HG02610 (cell line): ENCODE data around the gene IDUA.
"Not testable (repeated sequence)": the region's sequence is repeated elsewhere in the genome, so short reads cannot be mapped to it uniquely, and the experiment has no call there.

Experiments
- ATAC-seq: cut with Tn5 transposase; IDR thresholded peaks from one replicate; pipeline ENCODE4 v1.9.1; 2021; ENCODE audit warnings: mild to moderate bottlenecking, moderate library complexity; ENCODE audit not compliant: unreplicated experiment

The IDUA gene

GRCh38 chr4:986879-987623 is at the start of gene IDUA:
IDUA (plus strand) TSS chr4:987044; CDS start chr4:987085, 41 bp downstream.
- peak; percentile 66 for ATAC-seq

DNA sequence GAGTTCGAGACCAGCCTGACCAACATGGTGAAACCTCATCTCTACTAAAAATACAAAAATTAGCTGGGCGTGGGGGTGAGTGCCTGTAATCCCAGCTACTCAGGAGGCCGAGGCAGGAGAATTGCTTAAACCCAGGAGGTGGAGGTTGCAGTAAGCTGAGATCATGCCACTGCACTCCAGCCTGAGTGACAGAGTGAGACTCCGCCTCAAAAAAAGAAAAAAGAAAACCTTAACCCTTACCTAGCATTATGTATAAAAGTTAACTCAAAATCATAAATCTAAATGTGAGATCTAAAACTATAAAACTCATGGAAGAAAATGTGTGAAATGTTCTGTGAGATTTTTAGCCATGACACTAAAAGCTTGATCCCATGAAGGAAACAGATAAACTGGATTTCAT is 47.3 kb upstream of the IDUA start:
- not testable (repeated sequence) for ATAC-seq

- no peak for ATAC-seq
These were observed 41.4 kb upstream of the IDUA start for GRCh38 chr4:945274-946102.

DNA sequence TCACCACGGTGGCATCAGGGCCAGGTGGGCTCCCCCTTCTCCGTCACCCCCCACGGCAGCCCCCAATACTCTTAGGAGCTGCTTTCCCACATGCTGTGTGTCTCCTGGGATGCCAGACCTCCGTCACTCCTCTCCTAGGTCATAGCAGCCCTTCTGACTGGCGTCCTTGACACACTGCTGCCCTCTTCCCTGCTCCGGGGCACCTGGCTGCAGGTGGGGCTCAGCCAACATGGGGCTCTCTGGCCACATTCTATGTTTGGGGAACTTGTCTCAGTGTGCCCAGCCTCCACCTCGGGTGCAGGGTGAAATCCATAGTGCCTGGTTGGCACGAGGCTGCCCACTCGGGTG is 40.8 kb upstream of the IDUA start:
- no peak for ATAC-seq

DNA sequence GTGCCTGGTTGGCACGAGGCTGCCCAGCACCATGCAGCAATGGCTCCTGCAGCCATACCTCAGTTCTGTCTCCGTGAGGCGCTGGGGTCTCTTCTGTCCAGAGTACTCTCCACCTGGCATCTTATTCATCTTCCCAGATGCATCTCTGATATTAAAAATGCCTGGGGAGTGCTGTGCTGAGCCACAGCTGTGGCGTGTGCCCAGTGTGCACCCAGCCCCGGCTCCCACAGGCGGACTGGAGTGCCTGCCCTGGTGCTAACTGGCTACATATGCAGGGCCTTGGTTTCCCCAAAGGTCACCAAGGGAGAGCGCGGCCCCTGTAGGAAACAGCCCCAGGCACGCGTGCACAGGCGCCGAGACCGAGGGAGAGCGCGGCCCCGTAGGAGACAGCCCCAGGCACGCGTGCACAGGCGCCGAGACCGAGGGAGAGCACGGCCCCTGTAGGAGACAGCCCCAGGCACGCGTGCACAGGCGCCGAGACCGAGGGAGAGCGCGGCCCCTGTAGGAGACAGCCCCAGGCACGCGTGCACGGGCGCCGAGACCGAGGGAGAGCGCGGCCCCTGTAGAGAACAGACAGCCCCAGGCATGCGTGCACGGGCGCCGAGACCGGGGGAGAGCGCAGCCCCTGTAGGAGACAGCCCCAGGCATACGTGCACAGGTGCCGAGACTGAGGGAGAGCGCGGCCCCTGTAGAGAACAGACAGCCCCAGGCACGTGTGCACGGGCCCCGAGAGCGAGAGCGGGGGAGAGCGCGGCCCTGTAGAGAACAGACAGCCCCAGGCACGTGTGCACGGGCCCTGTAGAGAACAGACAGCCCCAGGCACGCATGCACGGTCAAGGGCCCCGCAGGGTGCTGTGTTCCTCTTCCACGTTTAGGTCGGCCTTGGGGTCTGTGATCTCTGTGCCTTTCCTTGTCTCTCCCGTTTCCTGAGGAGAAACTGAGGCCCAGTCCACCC is 40.0 kb upstream of the IDUA start:
- no peak for ATAC-seq

- ATAC-seq: no peak
These were observed 39.3 kb upstream of the IDUA start for GRCh38 chr4:947491-947971.

DNA sequence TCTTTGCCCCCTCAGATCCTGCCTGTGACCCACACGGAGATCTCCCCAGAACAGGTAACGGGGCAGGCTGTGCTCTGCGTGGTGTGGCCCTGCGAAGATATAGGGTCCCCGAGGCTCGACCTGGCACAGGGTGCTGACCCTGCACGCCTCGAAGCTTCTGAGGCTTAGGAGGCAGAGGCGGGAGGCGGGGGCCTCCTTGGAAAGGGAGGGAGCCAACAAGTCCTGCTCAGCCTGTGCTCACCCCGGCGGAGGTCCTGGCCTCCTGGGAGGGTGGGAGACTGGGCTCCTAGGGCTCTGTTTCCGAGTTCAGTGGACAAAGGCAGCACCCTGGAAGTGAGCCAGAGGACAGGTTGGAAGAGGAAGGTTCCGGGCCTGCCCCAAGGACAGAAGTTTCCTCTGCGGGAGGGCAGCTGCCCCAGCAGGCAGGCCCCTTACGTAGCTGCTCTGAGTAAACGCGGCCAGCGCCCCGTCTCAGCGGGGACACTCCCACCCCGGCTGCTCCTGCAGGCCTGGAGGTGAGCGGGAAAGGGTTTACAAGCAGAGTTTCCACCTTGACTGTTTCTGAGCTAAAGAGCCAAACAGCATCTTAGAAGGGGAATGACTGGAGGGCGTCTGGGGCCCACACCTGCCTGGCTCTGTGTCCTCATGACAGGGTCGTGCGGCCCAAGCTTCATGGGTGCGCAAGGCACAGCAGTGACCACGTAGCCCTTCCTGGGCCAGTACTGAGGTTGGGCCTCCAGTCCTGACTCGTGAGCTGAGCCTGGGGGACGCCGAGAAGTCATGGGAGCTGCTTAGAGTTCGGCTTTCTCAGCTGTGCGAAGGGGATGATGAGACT is 38.5 kb upstream of the IDUA start:
- no peak for ATAC-seq

DNA sequence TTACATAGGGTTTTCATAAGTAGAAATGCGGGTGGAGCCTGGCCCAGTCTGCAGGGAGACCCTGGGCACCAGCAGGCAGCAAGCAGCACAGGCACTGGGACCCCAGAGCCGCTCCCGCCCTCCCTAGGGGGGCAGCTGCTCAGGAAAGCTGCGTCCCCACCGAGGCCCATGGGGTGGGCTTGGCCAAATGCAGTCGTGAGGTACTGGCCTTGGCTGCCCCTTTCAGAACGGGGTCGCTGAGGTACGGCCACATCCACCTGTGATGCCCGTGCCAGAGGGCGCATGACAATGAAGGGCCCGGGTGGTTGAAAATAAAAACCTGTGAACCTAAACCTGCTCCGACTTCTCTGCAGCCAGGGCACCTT is 37.9 kb upstream of the IDUA start:
- no peak for ATAC-seq

DNA sequence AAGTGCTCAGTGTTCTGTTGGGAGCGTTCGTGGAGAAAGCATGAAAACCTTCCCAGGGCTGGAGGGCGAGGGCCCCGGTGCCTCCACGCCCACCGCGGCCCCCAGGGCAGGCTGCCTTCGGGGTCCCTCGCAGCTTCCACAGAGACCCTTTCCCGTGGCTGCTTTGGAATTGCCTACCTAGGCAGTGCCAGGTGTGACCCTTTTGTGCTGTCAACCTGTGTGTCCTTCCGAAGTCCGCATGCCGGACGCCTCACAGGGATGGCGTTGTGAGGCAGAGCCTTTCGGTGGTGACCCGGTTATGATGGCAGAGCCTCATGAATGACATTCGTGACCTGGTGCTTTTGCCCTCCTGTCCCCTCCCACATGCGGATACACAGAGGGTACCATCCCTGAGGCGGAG is 37.2 kb upstream of the IDUA start:
- ATAC-seq: no peak

DNA sequence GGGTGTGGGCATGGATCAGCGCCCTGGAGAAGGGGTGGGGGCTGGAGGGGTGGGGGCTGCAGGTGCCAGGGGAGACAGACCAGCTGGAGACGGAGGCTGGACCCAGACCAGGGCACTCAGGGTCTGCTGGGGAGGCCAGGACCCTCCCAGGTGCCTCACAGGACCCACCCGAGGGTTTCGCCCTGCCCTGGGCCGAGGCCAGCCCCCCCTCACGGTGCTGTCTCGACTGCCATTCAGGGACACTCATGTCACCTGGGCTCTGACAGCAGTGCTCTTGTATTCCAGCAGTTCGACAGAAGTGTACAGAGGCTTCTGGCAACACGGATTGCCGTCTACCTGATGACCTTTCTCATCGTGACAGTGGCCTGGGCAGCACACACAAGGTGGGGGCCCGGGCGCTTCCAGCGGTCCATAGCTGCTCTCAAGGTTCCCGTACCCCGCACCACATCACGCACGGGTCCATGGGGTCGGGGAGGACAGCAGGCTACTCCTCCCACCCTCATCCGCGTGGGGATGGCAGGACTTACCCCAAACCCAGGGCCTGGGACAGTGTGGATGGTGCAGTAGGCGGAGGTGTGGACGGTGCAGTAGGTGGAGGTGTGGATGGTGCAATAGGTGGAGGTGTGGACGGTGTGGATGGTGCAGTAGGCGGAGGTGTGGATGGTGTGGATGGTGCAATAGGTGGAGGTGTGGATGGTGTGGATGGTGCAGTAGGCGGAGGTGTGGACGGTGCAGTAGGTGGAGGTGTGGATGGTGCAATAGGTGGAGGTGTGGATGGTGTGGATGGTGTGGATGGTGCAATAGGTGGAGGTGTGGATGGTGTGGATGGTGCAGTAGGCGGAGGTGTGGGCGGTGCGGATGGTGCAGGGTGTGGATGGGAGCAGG is 36.5 kb upstream of the IDUA start:
- no peak for ATAC-seq

GRCh38 chr4:951186-951585 is 35.7 kb upstream of the IDUA start:
- ATAC-seq: no peak

- ATAC-seq: no peak
These were observed 35.0 kb upstream of the IDUA start for GRCh38 chr4:951594-952468.

DNA sequence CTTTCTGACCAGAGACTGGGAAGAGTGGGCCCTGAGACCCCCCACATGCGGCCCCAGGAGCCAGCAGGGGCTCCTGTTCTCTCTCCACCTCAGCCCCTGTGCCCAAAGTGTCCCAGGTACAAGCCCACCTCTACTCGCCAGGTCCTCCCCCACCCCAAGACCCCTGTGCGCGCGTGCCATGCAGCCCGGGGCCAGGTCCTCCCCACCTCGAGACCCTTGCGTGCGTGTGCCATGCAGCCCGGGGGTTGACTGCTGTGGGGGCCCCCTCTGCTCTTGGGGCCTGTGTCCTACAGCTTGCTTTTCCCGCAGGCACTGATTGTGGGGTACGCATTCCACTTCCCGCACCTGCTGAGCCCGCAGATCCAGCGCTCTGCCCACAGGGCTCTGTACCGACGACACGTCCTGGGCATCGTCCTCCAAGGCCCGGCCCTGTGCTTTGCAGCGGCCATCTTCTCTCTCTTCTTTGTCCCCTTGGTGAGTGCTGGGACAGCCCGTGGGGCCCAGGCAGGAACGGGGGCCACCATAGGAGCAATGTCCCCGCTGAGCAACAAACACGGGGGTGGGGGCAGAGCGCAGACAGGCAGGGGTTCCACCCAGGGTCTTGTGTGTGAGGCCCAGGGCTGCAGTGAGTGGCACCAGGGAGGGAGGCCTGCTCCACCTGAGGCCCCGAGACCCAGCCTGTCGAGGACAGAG is 33.8 kb upstream of the IDUA start:
- ATAC-seq: no peak

- ATAC-seq: no peak
These were observed 33.3 kb upstream of the IDUA start for GRCh38 chr4:953574-953915.

DNA sequence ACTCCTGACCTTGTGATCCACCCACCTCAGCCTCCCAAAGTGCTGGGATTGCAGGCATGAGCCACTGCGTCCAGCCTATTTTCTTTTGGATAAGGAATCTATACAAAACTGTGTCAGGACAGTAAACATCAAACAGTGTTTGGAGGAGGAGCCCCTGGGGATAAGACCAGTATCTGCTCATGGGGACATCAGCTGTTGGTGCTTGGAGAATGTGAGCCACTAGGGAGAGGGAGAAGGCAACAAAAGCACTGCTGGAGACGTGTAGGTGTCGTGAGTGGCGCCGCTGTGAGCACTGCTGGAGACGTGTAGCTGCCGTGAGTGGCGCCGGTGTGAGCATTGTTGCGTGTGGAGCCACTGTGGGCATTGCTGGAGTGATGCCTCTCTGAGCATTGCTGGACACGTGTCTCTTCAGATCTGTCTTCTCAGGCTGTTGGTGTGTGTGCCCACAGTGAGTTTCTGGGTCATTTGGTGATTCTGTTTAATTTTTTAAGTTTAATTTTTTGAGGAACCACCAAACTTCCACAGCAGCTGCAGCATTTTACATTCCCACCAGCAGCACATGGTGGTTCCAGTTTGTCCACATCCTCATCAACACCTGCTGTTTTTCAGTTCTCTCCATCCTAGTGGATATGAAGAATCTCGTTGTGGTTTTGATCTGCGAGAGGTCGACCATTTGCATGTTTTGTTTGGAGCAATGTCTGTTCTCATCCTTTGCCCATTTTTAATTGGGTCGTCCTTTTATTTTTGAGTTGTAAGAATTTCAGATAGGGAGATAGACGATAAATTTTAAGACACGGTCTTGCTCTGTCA is 32.4 kb upstream of the IDUA start:
- ATAC-seq: no peak

DNA sequence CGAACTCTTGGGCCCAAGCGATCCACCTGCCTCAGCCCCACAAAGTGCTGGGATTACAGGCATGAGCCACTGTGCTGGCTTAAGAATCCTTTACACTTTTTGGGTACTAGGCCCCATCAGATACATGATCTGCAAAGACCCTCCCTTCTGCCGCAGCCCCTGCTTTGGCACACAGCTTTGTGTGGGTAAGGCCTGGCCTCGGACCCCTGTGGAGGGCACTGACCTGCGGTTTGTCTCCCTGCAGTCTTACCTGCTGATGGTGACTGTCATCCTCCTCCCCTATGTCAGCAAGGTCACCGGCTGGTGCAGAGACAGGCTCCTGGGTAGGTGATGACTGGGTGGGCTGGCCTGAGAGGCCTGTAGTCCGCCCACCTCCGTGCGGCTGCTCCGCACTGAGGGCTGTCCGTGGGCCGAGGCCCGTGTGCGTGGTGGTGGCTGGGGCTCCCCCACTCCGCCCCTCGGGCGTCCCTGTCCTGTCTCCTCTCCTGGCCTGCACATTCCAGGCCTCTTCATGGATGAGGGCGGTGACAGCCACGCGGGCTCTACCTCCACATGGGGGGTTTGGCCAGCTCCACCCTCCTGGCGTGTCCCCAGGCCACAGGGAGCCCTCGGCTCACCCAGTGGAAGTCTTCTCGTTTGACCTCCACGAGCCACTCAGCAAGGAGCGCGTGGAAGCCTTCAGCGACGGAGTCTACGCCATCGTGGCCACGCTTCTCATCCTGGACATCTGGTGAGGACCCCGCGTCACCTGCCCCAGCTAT is 31.5 kb upstream of the IDUA start:
- no peak for ATAC-seq
